DMS 273 treated with DMSO at 0.1 percent for 48 hours (cell line): ENCODE data around the gene STK40.

ENCODE experiments used
- DNase-seq: peaks from one replicate; lab custom pipeline; 2025; lab: John Stamatoyannopoulos, UW

The STK40 gene

GRCh38 chr1:36343651-36344394 is 41.9 kb downstream of the STK40 start:
- DNase-seq: no peak

GRCh38 chr1:36342426-36343185 is 43.1 kb downstream of the STK40 start:
- DNase-seq: no peak

- no peak for DNase-seq
Measured at GRCh38 chr1:36341626-36342320, 44.0 kb downstream of the STK40 start.

- DNase-seq: no peak
Measured at GRCh38 chr1:36339615-36340014, 46.1 kb downstream of the STK40 start.

- DNase-seq: no peak
Measured at GRCh38 chr1:36339215-36339614, 46.5 kb downstream of the STK40 start.

- DNase-seq: no peak
Measured at GRCh38 chr1:36337830-36338229, 47.9 kb downstream of the STK40 start.

GRCh38 chr1:36330940-36331339 is 54.8 kb downstream of the STK40 start:
- DNase-seq: no peak

- DNase-seq: no peak
Measured at GRCh38 chr1:36329817-36330216, 55.9 kb downstream of the STK40 start.

- DNase-seq: no peak
Measured at GRCh38 chr1:36328713-36329112, 57.0 kb downstream of the STK40 start.

GRCh38 chr1:36328088-36328480 is 57.6 kb downstream of the STK40 start:
- DNase-seq: no peak

- DNase-seq: no peak
Measured at GRCh38 chr1:36327421-36328087, 58.2 kb downstream of the STK40 start.

GRCh38 chr1:36326499-36326898 is 59.2 kb downstream of the STK40 start:
- DNase-seq: no peak

GRCh38 chr1:36324353-36324703 is 61.4 kb downstream of the STK40 start:
- DNase-seq: no peak

- no peak for DNase-seq
Measured at GRCh38 chr1:36323636-36324352, 61.9 kb downstream of the STK40 start, which contains the start of gene EVA1B. Gene EVA1B, minus strand, starts transcription at chr1:36323645. Its CDS starts 608 bp downstream, at chr1:36323037.

GRCh38 chr1:36322786-36323635 is 62.7 kb downstream of the STK40 start:
- no peak for DNase-seq

GRCh38 chr1:36322041-36322785 is 63.5 kb downstream of the STK40 start:
- DNase-seq: no peak

- no peak for DNase-seq
Measured at GRCh38 chr1:36321119-36321951, 64.4 kb downstream of the STK40 start.

GRCh38 chr1:36320767-36321118 is 65.0 kb downstream of the STK40 start:
- DNase-seq: no peak

GRCh38 chr1:36320291-36320761 is 65.4 kb downstream of the STK40 start:
- no peak for DNase-seq
